Hepatocyte (in vitro differentiated cells): ENCODE results near the gene PRSS8. TPM values are rescaled to one million over a fixed set of nuclear protein-coding genes. Genes with fewer than 3 reads are reported as not detected.

ENCODE experiments used
- DNase-seq: peaks from one replicate; pipeline ENCODE4 v3.0.0-alpha.2; 2016; ENCODE audit warnings: low spot score
- H2AFZ ChIP-seq: fragments of 200-600 bp; sonication (generic); 2 replicates; pipeline ENCODE4 v1.6.0; 2016; ENCODE audit warnings: antibody characterized with exemption, mild to moderate bottlenecking
- H3K27ac ChIP-seq: fragments of 200-600 bp; sonication (generic); 2 replicates; pipeline ENCODE4 v1.5.1; 2016; ENCODE audit warnings: mild to moderate bottlenecking
- H3K27me3 ChIP-seq: fragments of 200-600 bp; sonication (generic); 2 replicates; pipeline ENCODE4 v1.6.1; 2016
- H3K36me3 ChIP-seq: fragments of 200-600 bp; sonication (generic); replicated peaks from 2 replicates; pipeline ENCODE4 v1.5.1; 2016; ENCODE audit warnings: low read depth; ENCODE audit not compliant: insufficient read depth
- H3K4me1 ChIP-seq: fragments of 200-600 bp; sonication (generic); 2 replicates; pipeline ENCODE4 v1.5.1; 2016; ENCODE audit warnings: mild to moderate bottlenecking, moderate library complexity; ENCODE audit not compliant: insufficient read depth
- H3K4me2 ChIP-seq: fragments of 200-600 bp; sonication (generic); 2 replicates; pipeline ENCODE4 v1.6.0; 2016
- H3K4me3 ChIP-seq: fragments of 200-600 bp; sonication (generic); 2 replicates; pipeline ENCODE4 v1.5.1; 2016; ENCODE audit warnings: mild to moderate bottlenecking
- H3K79me2 ChIP-seq: fragments of 200-600 bp; sonication (generic); 2 replicates; pipeline ENCODE4 v1.6.0; 2017; ENCODE audit warnings: mild to moderate bottlenecking
- H3K9me2 ChIP-seq: fragments of 200-600 bp; sonication (generic); replicated peaks from 2 replicates; pipeline ENCODE4 v1.6.0; 2017; ENCODE audit warnings: mild to moderate bottlenecking; ENCODE audit not compliant: insufficient read depth
- H3K9me3 ChIP-seq: fragments of 200-600 bp; sonication (generic); 2 replicates; pipeline ENCODE4 v1.5.1; 2016; ENCODE audit warnings: low read depth, mild to moderate bottlenecking
- H4K20me1 ChIP-seq: fragments of 200-600 bp; sonication (generic); 2 replicates; pipeline ENCODE4 v1.6.0; 2016; ENCODE audit warnings: mild to moderate bottlenecking; ENCODE audit not compliant: insufficient read depth, poor library complexity, severe bottlenecking
- CTCF ChIP-seq: fragments of 200-600 bp; sonication (generic); IDR thresholded peaks from 2 replicates; pipeline ENCODE4 v1.5.1; 2016; ENCODE audit warnings: antibody characterized with exemption, mild to moderate bottlenecking; ENCODE audit not compliant: poor library complexity
- EZH2 ChIP-seq: fragments of 200-600 bp; sonication (generic); IDR thresholded peaks from 2 replicates; pipeline ENCODE4 v1.6.1; 2016; ENCODE audit warnings: antibody characterized with exemption, mild to moderate bottlenecking, borderline replicate concordance
- EZH2phosphoT487 ChIP-seq: fragments of 200-600 bp; sonication (generic); IDR thresholded peaks from one replicate; pipeline ENCODE4 v1.6.1; 2018; ENCODE audit warnings: antibody characterized with exemption, mild to moderate bottlenecking, low read depth, moderate library complexity; ENCODE audit not compliant: unreplicated experiment, severe bottlenecking
- WGBS: methylation state at CpG from one replicate; pipeline ENCODE4 v1.1.6; 2016; ENCODE audit warnings: low lambda C conversion rate; ENCODE audit errors: missing lambda C conversion rate; 5-methylcytosine and 5-hydroxymethylcytosine counted together
- polyA plus RNA-seq: library from polyadenylated mRNA; unstranded; fragments of >200 nt; fragmentation: Nextera tagmentation; extraction: Ambion mirVana; gene quantifications from 2 replicates; pipeline ENCODE4 v1.2.1, GENCODE V29; 2016
- total RNA-seq: library from RNA; depleted of rRNA; stranded (reverse); fragments of >200 nt; gene quantifications from 2 replicates; pipeline ENCODE4 v1.2.3, GENCODE V29; 2014

The PRSS8 gene
- total and polyA plus RNA-seq, 2 experiments from 2014 or later = 155 to 320 TPM

DNA sequence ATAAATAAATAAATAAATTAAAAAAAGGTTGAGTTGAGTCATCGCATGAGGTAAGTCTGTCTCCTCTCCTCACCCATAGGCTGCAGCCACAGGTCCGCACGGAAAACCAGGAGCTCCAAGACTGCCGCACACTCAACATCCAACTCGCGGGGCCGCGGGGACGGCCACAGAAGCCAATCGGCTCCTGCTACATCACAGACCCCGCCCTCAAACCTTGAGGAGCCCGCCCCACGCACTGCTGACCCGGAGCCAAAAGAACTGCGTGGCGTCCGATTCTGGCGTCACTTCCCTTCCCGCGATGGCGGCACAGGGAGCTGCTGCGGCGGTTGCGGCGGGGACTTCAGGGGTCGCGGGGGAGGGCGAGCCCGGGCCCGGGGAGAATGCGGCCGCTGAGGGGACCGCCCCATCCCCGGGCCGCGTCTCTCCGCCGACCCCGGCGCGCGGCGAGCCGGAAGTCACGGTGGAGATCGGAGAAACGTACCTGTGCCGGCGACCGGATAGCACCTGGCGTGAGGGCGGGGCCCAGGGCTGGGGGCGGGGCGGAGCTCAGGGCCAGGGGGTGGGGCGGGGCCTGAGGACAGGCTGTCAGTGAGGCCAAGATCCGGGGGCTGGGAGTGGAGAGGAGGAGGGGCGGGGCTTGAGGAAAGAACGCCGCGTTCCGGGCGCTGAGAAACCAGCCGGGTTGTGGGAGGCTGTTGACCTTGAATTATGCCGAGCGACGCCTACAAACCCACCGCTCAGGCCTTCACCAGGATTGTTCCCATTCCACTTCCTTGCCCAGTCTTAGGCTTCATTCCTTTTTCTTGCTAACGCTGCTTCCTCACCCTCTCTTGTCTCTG, 17.9 kb downstream of the PRSS8 start, which contains the start of gene KAT8:
Gene KAT8 (plus strand): TSS at position 281 of the 839 bp plus-strand sequence. CDS start 18 bp downstream, at position 299.
- H3K4me2 ChIP-seq = peak within 1 kb of the TSS; percentile 90
- H3K9me2 ChIP-seq = no peaks in the 10 kb centered on the region
- H4K20me1 ChIP-seq = no peaks in the 10 kb centered on the region
- no peaks in the 10 kb centered on the region for H3K36me3 ChIP-seq
- TF ChIP-seq CTCF = no peak
- TF ChIP-seq EZH2 = no peak
- no peak for TF ChIP-seq EZH2phosphoT487
- H2AFZ ChIP-seq = peak within 1 kb of the TSS; percentile 18
- no peaks in the 10 kb centered on the region for H3K27me3 ChIP-seq
- H3K4me1 ChIP-seq = peaks cover 10% of the 10 kb centered on the region
- DNase-seq = peak; percentile 100
- H3K4me3 ChIP-seq = peak within 1 kb of the TSS; percentile 40
- H3K79me2 ChIP-seq = peaks cover 29% of the 10 kb centered on the region
- peak within 1 kb of the TSS; percentile 96 for H3K27ac ChIP-seq
- H3K9me3 ChIP-seq = no peaks in the 10 kb centered on the region
- WGBS = under 1% methylated on average over 33 of the region's 68 CpGs

DNA sequence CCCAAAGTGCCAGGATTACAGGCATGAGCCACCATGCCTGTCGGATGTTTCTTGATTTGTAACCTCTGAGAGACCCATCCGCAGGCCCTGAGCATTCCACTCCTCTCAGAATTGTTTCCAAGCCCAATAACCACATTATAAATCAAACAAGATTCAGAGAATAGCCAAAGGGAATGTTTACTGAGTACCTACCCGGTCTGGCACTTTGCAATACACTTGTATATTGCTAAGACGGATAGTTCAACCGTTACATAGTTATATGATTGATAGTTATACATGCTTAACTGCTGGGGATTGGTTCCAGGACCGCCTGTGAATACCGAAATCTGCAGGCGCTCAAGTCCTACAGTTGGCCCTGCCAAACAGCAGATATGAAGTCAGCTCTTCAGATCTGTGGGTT, 21.1 kb downstream of the PRSS8 start:
- no peak for TF ChIP-seq CTCF
- no peak for TF ChIP-seq EZH2
- no peak for TF ChIP-seq EZH2phosphoT487
- Histone ChIP-seq H3K9me3 (no peaks in the 10 kb centered on the region), H3K4me1 (peaks cover 10% of the 10 kb centered on the region), H2AFZ (no peak overlapping the region), H3K27ac (peak overlapping the region; percentile 1), H3K4me2 (no peak overlapping the region), H3K9me2 (no peaks in the 10 kb centered on the region), H4K20me1 (no peaks in the 10 kb centered on the region), H3K36me3 (no peaks in the 10 kb centered on the region), H3K79me2 (peaks cover 15% of the 10 kb centered on the region), H3K4me3 (no peak overlapping the region), H3K27me3 (no peaks in the 10 kb centered on the region)
- DNase-seq = no peak
- 87% methylated on average over 8 of the region's 8 CpGs for WGBS

DNA sequence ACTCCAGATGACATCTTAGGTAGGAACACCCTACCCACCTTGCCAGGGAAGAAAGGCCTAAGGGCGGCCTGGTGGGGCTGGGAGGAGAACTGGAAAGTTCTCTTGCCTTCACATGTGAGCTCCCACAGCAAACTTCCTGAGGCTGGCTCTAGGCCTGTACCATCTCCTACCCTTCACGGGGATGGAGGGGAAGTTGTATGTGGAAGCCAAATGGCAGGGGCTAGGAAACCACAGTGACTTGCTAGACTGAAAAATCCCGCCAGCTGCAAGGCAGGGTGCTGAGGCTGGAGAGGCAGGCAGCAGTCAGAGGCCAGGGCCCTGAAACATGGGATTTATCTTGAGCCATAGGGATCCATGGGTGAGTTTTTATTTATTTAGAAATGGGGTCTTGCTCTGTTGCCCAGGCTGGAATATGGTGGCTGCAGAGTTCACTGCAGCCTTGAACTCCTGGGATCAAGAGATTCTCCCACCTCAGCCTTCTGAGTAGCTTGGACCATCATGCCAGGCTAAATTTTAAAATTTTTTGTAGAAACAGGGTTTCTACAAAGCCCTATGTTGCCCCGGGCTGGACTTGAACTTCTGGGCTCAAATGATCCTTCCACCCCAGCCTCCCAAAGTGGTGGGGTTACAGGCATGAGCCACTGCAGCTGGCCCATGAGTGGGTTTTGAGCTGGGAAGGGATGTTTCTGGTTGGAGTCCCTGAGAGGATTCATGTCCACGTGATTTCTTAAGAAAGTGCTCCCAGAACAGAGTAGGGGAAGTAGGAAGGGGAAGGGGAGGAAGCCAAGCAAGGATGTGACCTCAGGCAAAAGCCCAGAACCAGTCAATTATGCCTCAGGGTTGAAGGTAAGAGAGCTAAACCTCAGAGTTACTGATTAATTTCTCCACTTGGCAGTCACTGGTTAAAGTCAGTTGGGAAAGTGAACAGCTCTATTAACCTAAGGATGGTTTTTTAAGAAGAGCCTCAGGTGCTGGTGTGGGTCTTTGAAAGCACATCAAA, 22.1 kb downstream of the PRSS8 start:
- no peaks in the 10 kb centered on the region for H4K20me1 ChIP-seq
- DNase-seq = peak; percentile 16
- H3K4me1 ChIP-seq = peaks cover 8% of the 10 kb centered on the region
- H3K4me2 ChIP-seq = no peak overlapping the region
- H3K9me3 ChIP-seq = no peaks in the 10 kb centered on the region
- H3K27me3 ChIP-seq = no peaks in the 10 kb centered on the region
- H3K9me2 ChIP-seq = no peaks in the 10 kb centered on the region
- H3K36me3 ChIP-seq = no peaks in the 10 kb centered on the region
- H3K4me3 ChIP-seq = no peak overlapping the region
- no peak overlapping the region for H2AFZ ChIP-seq
- H3K79me2 ChIP-seq = peaks cover 18% of the 10 kb centered on the region
- H3K27ac ChIP-seq = peak overlapping the region; percentile 69
- 84% methylated on average over 5 of the region's 5 CpGs for WGBS
- TF ChIP-seq CTCF = no peak
- TF ChIP-seq EZH2 = no peak
- TF ChIP-seq EZH2phosphoT487 = no peak
